Kidney tubule cell (primary cell): Measurements from ENCODE around the gene OAS2.
A peak's percentile ranks its signal among the peaks of the same experiment; 100 is the strongest.

ENCODE experiments used
- DNase-seq: peaks from one replicate; pipeline ENCODE4 v3.0.0-alpha.2; 2018; ENCODE audit warnings: low spot score

The OAS2 gene, protein sequence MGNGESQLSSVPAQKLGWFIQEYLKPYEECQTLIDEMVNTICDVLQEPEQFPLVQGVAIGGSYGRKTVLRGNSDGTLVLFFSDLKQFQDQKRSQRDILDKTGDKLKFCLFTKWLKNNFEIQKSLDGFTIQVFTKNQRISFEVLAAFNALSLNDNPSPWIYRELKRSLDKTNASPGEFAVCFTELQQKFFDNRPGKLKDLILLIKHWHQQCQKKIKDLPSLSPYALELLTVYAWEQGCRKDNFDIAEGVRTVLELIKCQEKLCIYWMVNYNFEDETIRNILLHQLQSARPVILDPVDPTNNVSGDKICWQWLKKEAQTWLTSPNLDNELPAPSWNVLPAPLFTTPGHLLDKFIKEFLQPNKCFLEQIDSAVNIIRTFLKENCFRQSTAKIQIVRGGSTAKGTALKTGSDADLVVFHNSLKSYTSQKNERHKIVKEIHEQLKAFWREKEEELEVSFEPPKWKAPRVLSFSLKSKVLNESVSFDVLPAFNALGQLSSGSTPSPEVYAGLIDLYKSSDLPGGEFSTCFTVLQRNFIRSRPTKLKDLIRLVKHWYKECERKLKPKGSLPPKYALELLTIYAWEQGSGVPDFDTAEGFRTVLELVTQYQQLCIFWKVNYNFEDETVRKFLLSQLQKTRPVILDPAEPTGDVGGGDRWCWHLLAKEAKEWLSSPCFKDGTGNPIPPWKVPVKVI

DNA sequence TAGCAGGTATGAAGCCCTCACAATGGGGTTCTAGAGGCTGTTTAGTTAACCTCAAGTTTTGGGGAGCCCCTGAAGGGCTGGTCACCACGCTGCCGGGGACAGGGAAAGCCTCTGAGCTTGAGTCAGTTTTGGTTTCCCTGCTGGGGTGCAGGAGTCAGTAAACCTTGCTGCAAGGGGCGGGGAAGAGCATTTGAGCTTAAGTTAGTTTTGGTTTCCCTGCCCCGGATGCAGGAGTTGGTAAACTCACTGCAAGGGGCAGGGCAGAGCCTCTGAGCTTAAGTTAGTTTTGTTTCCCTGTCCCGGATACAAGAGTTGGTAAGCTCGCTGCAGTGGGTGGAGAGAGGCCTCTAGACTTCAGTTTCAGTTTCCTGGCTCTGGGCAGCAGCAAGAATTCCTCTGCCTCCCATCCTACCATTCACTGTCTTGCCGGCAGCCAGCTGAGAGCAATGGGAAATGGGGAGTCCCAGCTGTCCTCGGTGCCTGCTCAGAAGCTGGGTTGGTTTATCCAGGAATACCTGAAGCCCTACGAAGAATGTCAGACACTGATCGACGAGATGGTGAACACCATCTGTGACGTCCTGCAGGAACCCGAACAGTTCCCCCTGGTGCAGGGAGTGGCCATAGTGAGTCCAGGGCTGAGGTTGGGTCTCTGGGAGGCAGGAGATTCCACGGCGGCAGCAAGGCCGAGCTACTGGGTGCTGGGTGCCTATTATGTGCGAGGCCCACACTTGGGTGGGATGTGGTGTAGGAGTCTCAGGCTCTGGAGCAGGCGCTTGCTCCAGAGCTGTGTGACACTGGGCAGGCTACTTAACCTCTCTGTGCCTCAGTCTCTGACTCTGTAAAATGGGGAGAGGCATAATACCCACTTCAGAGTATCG is at the start of gene OAS2:
Gene OAS2 (plus strand): TSS at position 357 of the 878 bp plus-strand sequence. CDS start 90 bp downstream, at position 447.
- DNase-seq = peak; percentile 63

DNA sequence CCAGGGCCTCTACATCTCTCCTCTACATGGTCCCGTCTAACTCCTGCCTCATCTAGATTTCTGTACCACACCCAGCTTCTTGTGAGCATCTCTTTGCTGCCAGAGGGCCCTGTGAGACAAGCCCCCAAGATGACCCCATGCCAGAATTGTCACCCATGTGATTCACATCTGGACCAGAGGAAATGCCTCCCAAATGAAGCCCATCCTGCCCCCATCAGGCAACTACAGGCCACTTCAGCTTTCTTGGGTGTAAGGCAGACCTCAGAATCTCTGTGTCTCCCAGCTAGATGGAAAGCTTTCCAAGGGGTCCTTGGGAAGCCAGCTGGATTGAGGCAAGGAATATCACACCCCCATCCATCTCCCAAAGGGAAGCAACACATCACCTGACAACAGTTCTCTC is 49.3 kb upstream of the OAS2 start:
- no peak for DNase-seq

DNA sequence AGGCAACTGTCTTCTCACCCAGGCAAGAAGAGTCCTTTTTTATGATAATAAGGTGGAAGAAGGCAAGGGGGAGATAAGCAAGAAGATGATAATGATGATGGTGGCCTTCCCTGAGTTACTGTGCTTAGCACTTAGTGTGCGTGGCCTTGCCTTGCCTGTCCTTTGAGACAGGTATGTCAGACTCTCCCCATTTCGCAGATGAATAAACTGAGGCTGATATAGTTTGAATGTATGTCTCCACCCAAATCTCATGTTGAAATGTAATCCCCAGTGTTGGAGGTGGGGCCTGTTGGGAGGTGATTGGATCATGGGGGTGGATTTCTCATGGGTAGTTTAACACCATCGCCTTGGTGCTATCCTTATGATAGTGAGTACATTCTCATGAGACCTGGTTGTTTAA is 48.6 kb upstream of the OAS2 start:
- no peak for DNase-seq

DNA sequence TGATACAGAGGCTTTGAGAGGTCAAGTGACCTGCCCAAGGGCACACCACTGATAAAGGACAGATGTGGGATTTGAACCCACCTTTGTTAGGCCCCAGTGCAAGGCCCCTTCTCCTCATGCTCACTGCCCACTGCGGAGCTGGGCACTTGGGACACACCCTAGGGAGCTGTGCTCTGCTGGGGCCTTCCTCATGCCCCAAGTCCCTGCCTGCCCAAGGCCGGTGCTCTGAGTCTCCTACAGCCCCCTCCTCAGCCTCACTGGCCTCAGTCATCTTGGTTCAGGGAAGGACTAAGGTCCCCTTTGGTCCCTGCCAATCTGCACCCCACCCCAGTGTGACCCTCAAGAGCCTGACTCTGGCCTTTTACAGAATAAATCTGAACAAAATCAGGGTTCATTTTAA is 48.0 kb upstream of the OAS2 start:
- DNase-seq = no peak

DNA sequence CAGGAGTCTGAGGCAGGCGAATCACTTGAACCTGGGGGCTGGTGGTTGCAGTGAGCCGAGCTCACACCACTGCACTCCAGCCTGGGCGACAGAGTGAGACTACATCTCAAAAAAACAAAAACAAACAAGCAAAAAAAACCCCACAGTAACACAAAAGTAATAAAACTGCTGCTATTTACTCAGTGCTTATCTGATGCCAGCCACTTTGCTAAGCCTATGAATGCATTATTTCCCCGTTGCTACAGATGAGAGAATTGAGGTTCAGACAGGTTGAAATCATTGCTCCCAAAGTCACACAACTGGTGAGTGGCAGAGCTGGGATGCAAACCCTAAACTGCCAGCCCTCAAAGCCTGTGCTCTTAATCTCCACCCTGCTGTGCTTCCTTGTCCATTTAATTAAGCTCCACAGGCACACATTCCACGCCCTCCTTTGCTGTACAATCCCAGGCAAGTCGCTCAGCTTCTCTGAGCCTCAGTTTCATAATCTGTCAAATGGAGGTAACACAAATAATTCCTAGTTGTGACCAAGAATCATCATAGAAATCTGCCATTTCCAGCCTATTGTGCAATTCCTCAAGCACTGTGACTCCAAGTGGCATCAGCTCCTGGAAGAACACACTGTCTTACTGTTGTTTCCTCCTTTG is 45.7 kb upstream of the OAS2 start:
- no peak for DNase-seq

DNA sequence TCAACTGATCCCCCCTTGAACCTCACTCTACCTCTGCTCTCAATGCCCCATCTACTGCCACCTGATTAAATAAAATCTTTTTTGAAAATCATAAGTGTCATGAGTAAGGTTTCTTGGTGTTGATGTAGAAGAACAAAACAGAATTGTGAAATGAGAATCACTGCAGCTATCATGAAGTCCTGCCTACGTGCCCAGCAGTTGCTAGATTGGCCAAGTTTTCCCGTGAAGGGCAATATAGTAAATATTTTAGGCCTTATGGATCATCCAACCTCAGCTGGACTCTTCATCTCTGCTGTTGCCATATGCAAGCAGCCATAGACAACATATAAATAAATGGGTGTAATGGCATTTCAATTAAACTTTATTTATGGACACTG is 45.2 kb upstream of the OAS2 start:
- DNase-seq = no peak

DNA sequence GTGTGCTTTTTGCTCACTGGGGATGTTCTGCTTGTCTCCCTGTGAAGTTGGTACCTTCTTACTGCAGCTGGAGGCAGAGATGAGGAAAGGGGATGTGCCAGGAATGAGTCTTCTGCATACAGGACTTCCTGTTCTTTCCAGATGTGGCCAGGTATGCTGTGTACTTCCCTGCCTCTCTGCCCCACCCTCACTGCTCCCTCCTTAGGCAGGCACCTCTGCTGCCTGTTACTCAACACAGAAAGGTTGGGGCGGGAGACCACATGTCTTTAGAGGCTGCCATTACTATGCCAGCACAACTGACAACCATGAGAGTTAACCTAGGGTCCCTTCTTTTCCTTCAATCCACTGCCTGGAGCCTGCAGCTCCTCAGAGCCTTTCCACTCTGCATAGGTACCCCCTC is 42.1 kb upstream of the OAS2 start:
- DNase-seq = no peak

DNA sequence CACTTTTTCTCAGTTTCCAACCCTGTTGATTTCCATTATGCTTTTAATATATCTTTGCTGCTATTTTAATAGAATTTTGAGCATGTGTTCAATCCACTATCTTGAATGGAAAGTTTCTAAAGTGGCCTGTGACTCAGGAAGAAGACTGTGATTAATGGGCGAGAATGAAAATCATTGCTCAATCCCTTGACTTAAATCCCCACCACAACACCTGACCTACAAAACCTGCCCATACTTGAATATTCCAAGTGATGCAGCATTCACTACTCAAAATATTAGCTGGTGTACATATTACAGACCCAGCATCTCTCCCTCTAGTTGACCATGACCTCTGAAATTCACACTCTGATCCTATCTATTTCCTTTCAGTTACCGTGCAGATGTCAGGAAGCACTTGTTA is 41.4 kb upstream of the OAS2 start:
- no peak for DNase-seq

DNA sequence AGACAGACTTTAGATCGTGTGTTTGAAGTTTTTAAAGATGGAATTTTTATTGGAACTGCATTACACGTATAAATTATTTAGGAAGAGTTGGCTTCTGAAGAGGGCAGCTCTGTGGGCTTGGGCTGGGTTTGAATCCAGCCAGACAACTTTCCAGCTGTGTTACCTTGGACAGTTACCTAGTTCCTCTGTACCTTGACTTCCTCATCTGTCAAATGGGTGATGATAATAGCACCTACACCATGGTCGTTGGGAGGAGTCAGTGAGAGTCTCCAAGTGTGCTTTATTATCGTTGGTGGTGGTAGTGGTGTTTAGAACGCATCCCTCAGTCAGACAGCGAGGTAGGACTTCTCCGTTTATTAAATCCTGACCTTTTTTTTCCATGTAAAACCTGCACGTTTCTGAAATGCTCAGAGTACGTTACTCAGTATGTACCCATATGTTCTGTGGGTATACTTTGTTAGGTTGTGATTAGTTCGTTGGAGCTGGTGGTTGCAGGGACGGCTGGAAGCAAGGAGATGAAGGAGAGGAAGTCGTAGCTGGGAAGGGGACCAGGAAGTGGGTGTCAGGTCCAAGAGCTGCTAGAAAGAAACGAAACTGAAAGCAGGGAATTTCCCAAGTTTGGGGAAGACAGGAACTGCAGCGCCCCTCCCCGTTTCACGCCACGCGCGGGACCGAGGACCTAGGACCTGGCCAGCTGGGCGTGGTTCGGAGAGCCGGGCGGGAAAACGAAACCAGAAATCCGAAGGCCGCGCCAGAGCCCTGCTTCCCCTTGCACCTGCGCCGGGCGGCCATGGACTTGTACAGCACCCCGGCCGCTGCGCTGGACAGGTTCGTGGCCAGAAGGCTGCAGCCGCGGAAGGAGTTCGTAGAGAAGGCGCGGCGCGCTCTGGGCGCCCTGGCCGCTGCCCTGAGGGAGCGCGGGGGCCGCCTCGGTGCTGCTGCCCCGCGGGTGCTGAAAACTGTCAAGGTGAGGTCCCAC is 40.3 kb upstream of the OAS2 start, which contains the start of gene OAS3:
Gene OAS3 (plus strand): TSS at position 734 of the 979 bp plus-strand sequence. CDS start 57 bp downstream, at position 791.
- peak; percentile 90 for DNase-seq

DNA sequence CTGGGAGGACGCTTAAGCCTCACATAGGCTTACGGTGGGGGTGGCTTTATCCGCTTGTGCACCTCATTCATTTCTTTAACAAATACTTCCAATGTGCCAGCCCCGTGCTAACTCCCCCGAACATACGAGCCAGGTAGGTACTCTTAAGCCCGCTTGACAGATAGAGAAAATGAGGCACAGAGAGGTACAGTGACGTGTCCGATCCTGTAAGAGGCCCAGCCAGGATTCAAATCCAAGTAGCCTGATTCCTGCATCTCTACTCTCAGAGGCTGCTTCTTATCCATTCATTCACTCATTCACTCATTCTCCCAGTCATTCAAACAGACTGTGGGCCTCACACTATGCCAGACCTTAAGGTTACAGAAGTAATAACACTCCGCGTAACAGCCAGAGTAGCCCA is 39.6 kb upstream of the OAS2 start:
- peak; percentile 20 for DNase-seq

DNA sequence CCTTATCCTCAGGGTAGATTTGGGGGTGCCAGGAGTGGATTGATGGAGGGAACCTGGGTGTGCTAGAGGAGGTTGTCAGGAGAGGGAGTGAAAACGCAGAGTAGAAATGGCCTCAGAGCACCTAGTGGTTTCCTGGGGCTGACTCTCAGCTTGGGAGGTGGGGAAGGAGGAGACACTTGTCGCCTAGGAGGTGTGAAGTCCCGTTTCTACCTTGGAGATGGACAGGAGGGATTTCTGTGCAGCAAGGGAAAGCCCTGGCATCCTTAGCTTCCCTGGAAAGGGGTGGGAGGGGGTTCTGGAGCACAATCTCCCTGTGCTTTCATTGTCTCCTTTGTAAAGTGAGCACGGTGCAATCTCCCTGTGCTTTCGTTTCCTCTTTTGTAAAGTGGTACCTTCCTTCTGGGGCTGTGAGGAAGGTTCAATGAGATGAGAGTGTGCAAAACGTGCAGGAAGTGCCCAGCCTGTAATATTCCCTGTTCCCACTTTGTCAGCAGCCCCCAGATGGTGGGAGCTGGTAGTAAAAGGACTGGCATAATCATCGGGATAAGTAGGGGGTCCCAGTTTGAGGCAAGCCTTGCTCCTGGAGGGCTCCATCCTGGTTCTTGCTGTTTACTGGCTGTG is 38.4 kb upstream of the OAS2 start:
- no peak for DNase-seq

DNA sequence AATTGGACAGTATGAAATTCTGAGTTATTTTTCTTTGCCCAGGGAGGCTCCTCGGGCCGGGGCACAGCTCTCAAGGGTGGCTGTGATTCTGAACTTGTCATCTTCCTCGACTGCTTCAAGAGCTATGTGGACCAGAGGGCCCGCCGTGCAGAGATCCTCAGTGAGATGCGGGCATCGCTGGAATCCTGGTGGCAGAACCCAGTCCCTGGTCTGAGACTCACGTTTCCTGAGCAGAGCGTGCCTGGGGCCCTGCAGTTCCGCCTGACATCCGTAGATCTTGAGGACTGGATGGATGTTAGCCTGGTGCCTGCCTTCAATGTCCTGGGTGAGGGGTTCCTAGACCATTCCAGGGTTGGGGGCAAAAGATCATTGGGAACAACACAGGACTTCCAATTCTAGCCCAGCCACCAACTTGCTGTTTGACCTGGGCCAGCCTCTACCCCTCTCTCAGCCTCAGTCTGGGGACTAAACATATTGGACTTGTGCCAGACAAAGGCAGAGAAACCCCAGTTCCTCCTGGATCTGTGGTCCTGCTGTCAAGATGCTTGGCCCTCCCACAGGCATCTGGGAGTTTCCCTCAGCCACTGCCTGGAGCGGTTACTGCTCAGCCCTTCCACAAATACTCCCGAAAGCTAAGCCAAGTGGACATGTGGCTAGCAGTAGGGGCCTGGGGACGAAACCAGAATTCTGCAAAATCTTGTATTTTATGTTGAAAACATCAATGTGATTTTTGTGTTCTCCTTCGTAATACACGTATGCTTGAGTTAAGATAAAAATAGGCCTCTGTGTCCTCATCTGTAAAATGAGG is 36.6 kb upstream of the OAS2 start:
- DNase-seq = no peak

DNA sequence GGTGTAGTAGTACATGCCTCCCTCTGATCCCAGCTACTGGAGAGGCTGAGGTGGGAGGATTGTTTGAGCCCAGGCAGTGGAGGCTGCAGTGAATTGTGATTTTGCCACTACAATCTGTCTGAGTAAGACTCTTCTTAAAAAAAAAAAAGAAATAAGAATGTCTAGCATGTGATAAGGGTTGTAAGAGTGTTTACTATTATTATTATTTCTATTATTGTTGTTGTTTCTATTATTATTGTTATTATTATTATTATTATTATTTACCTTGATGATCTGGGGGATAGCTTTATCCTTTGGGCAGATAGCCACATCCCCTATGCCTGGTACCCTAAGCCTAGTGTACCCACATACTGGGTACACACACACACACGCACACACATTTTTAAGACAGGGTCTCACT is 35.7 kb upstream of the OAS2 start:
- DNase-seq = no peak

DNA sequence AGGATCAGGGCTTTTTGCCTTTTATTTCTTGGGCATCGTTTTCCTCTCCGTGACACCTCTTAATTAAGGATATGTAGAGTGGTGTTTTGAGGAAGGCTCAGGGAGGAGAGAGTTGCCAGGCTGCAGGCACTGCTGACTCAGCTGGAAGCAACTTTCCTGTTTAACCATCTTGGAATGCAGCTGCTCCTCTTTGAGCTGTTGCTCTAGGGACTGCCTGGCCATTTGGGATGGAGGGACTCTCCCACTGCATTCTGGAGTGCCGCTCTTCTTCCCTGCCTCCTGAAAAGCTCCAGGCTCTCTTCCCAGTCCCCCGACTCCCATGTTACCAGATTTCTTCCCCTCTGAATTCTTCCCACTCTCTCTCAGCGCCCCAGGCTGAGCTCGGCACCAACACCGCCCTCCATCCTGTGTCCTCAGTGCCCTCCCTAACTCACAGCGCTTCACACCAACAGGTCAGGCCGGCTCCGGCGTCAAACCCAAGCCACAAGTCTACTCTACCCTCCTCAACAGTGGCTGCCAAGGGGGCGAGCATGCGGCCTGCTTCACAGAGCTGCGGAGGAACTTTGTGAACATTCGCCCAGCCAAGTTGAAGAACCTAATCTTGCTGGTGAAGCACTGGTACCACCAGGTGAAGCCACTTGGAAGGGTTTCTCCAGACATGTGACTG is 34.2 kb upstream of the OAS2 start:
- DNase-seq = no peak

DNA sequence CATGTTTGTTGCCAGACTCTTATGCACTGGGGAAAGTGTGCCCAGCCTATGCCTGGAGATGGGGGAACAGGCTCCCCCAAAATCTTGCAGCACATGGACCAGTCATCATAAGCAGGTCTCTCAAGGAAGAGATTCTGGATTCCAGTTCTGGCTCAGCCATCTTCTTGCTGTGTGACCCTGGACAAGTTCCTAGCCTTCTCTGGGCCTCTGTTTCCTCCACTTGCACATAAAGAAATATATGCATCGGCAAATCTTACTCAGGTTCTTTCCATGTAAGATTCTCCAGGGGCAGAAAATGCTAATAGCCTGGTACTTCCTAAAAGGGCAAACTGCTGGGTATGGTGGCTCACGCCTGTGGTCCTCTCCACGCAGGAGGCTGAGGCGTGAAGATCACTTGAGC is 32.8 kb upstream of the OAS2 start:
- no peak for DNase-seq

DNA sequence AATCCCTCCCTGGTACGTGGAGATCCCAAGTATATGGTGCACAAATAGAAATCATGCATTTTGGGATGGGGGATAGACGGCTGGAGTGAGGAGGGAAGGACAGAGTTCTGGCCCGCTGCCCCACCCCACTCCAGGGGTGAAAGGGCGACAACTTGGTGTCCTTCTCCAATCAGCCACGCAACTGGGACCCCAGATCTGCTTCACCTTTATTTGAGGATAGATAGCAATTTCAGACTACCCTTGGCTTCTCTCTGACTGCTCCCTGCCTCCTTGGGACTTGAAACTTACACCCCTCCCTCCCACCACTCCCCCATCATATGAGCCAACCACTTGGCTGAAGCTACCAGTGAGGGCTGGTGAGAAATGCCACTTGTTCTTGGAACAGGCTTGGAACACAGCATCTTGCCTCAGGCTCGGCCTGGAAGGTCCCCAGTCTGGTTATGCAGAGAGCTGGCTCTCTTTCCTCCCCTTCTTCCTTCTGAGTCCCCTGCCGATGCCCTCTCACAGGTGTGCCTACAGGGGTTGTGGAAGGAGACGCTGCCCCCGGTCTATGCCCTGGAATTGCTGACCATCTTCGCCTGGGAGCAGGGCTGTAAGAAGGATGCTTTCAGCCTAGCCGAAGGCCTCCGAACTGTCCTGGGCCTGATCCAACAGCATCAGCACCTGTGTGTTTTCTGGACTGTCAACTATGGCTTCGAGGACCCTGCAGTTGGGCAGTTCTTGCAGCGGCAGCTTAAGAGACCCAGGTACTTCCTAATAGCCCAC is 31.9 kb upstream of the OAS2 start:
- DNase-seq = no peak

DNA sequence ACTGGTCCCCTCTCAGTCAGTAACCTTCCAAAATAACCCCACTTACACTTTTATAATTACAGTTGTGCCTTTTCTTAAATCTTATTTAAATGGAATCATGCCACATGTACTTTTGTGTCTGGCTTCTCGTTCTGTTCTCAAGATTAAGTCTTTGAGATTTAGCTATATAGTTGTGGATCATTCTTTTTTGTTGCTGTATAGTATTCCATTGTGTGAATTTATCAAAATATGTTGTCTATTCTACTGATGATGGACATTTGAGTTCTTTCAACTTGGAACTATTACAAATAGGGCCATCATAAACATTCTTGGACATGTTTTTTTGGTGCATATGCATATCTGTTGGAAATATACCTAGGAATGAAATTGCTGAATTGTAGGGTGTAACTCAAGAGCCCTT is 31.0 kb upstream of the OAS2 start:
- no peak for DNase-seq

DNA sequence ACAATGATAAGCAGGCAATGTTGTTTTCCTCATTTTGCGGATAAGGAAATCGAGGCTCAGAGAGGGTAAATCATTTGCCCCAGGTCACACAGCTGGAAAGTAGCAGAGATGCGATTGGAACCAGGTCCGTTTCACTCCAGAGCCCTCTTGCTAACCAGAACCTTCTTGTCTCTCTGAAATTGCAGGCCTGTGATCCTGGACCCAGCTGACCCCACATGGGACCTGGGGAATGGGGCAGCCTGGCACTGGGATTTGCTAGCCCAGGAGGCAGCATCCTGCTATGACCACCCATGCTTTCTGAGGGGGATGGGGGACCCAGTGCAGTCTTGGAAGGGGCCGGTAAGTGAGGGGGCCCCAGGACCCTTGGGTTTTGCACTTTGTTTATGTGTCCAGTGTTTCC is 30.6 kb upstream of the OAS2 start:
- DNase-seq = no peak
